ENCODE data around the gene HOXA13. TPM values are rescaled to one million over a fixed set of nuclear protein-coding genes. Genes with fewer than 3 reads are reported as not detected.

The HOXA13 gene
- polyA plus RNA-seq, 1 donor (not counting 4 experiments of a cell fraction or from before 2014, with no cell fraction given), result not detected

DNA sequence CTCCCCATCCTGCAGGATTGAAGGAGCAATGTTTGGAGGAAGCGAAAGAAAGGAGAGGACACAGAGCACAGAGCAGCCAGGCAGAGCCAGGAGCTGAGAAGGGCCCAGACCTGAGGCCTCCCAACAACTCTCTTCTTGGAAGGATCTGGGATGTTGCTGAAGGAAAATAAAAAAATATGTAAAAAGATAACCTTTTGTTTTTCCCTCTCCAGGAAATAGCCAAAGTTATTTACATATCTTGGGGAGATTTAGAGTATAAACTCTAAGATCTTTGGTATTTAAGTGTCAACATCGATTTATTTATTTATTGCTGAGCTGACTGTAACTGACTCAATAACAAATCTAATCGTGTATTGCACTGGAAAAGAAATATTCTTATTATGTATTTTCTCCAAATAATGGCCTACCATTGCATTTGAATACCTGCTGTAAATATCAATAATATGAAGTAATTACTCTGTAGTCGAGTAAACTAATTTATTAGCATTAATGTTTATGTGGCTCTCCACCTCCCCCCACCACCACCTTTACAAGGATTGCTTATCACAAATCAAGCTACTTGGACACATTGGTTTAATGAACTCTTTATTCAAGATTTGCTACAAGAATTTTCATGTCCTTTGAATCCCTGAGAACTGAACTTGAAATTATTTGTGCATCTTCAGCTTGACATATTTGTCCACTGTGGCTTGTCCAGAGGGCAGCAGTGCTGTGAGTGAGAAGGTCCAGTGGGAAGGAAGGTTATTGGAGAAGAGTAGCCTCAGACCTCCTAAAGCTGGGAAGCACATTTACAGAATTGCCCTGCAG, 13.0 kb downstream of the HOXA13 start:
- H3K36me3 ChIP-seq (ENCODE audit: control insufficient read depth in 2 of 2, extremely low read depth in 1 of 2, insufficient read depth in 2 of 2, low read length in 2 of 2), result no peaks in the 10 kb centered on the region
- no peaks in the 10 kb centered on the region for H3K79me2 ChIP-seq (ENCODE audit: control insufficient read depth, insufficient read depth, low read length)
- H3K4me3 ChIP-seq (ENCODE audit: control insufficient read depth in 2 of 3, extremely low read depth in 1 of 3, insufficient read depth in 2 of 3, low read depth in 1 of 3, low read length in 3 of 3), result no peak overlapping the region
- DNase-seq (ENCODE audit: low read depth, low spot score), result no peak
- no peaks in the 10 kb centered on the region for H3K9me3 ChIP-seq (ENCODE audit: control insufficient read depth, low read depth, low read length)
- H3K4me2 ChIP-seq (ENCODE audit: control insufficient read depth, extremely low read depth, insufficient read depth, low read depth, low read length), result no peak overlapping the region
- peaks cover 13% of the 10 kb centered on the region for H3K4me1 ChIP-seq (ENCODE audit: control insufficient read depth, extremely low read depth, insufficient read depth, low read length)
- H3K9me1 ChIP-seq (ENCODE audit: control insufficient read depth, extremely low read depth, insufficient read depth, low read length), result no peaks in the 10 kb centered on the region
- TF ChIP-seq, protein P1, sequence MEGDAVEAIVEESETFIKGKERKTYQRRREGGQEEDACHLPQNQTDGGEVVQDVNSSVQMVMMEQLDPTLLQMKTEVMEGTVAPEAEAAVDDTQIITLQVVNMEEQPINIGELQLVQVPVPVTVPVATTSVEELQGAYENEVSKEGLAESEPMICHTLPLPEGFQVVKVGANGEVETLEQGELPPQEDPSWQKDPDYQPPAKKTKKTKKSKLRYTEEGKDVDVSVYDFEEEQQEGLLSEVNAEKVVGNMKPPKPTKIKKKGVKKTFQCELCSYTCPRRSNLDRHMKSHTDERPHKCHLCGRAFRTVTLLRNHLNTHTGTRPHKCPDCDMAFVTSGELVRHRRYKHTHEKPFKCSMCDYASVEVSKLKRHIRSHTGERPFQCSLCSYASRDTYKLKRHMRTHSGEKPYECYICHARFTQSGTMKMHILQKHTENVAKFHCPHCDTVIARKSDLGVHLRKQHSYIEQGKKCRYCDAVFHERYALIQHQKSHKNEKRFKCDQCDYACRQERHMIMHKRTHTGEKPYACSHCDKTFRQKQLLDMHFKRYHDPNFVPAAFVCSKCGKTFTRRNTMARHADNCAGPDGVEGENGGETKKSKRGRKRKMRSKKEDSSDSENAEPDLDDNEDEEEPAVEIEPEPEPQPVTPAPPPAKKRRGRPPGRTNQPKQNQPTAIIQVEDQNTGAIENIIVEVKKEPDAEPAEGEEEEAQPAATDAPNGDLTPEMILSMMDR (optimal IDR thresholded peaks at IDR 0.05 in 1 of 3, IDR thresholded peaks at IDR 0.05 in 1 of 3, conservative IDR thresholded peaks at IDR 0.05 in 1 of 3; ENCODE audit: extremely low read depth in 1 of 3, insufficient read depth in 2 of 3, low read length in 3 of 3), result no peak
- no peak for TF ChIP-seq EZH2 (IDR thresholded peaks at IDR 0.05; ENCODE audit: low read length)
- H4K20me1 ChIP-seq (ENCODE audit: control insufficient read depth, extremely low read depth, insufficient read depth, low read length), result no peaks in the 10 kb centered on the region
- dilution Hi-C loops (cut with MboI; ENCODE audit: extremely low pct_ligation_motif_present, low sequenced_read_pairs), result no loop called here
- H2AFZ ChIP-seq (ENCODE audit: control insufficient read depth, low read length), result no peak overlapping the region
- FAIRE-seq, result no peak
- H3K27me3 ChIP-seq (ENCODE audit: control insufficient read depth, extremely low read depth, insufficient read depth, low read length), result peaks cover 95% of the 10 kb centered on the region
- no peak overlapping the region for H3K9ac ChIP-seq (ENCODE audit: control insufficient read depth, extremely low read depth, insufficient read depth, low read length)
- H3K27ac ChIP-seq (ENCODE audit: control insufficient read depth, insufficient read depth, low read length), result no peak overlapping the region

DNA sequence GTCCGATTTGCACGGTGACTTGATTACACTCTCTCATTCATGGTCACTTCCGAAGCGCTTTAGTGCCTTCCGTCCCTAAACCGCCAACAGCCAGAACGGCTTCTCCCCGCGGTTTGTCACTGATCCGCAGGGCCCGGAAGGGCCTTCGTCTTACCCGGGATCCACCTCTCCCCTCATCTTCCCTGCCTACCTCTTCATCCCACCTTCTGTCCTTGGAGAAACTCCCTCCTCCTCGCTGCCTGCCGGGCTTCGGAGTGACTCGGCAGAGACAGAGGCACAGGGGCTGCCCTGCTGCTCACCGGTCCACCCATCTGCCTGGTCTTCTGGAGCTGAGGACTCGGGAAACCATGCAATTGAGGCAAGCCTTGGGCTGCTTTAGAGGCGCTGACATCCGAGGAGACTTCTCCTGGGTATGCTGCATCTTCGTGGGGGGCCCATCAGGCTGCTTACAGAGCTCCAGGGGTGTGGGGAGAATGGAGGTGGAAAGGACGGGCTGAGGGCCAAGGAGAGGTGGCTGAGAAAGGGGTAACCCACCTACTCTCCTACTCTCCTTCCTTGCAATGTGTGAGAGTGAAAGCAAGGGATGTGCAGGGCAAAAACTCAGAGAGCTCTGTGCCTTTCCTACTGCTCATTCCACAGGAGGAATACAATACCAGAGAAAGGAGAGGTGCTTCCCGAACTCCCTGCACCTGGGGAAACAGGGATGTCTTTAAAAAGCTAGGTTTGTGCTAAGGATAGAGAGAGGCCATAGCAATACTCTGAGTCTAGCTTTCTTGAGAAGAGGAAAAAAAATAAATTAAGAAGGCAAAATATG, 13.8 kb downstream of the HOXA13 start:
- H4K20me1 ChIP-seq (ENCODE audit: control insufficient read depth, extremely low read depth, insufficient read depth, low read length), result no peaks in the 10 kb centered on the region
- dilution Hi-C loops (cut with MboI; ENCODE audit: extremely low pct_ligation_motif_present, low sequenced_read_pairs), result no loop called here
- H3K9ac ChIP-seq (ENCODE audit: control insufficient read depth, extremely low read depth, insufficient read depth, low read length), result no peak overlapping the region
- H3K9me3 ChIP-seq (ENCODE audit: control insufficient read depth, low read depth, low read length), result no peaks in the 10 kb centered on the region
- H3K4me3 ChIP-seq (ENCODE audit: control insufficient read depth in 2 of 3, extremely low read depth in 1 of 3, insufficient read depth in 2 of 3, low read depth in 1 of 3, low read length in 3 of 3), result no peak overlapping the region
- H2AFZ ChIP-seq (ENCODE audit: control insufficient read depth, low read length), result no peak overlapping the region
- DNase-seq (ENCODE audit: low read depth, low spot score) (no peak), FAIRE-seq (no peak)
- H3K9me1 ChIP-seq (ENCODE audit: control insufficient read depth, extremely low read depth, insufficient read depth, low read length), result no peaks in the 10 kb centered on the region
- H3K4me2 ChIP-seq (ENCODE audit: control insufficient read depth, extremely low read depth, insufficient read depth, low read depth, low read length), result no peak overlapping the region
- no peak for TF ChIP-seq EZH2 (IDR thresholded peaks at IDR 0.05; ENCODE audit: low read length)
- TF ChIP-seq, protein P1 (optimal IDR thresholded peaks at IDR 0.05 in 1 of 3, IDR thresholded peaks at IDR 0.05 in 1 of 3, conservative IDR thresholded peaks at IDR 0.05 in 1 of 3; ENCODE audit: extremely low read depth in 1 of 3, insufficient read depth in 2 of 3, low read length in 3 of 3), result no peak
- H3K27ac ChIP-seq (ENCODE audit: control insufficient read depth, insufficient read depth, low read length), result no peak overlapping the region
- no peaks in the 10 kb centered on the region for H3K79me2 ChIP-seq (ENCODE audit: control insufficient read depth, insufficient read depth, low read length)
- H3K4me1 ChIP-seq (ENCODE audit: control insufficient read depth, extremely low read depth, insufficient read depth, low read length), result peaks cover 13% of the 10 kb centered on the region
- peaks cover 87% of the 10 kb centered on the region for H3K27me3 ChIP-seq (ENCODE audit: control insufficient read depth, extremely low read depth, insufficient read depth, low read length)
- H3K36me3 ChIP-seq (ENCODE audit: control insufficient read depth in 2 of 2, extremely low read depth in 1 of 2, insufficient read depth in 2 of 2, low read length in 2 of 2), result no peaks in the 10 kb centered on the region

Measured in keratinocyte (primary cell).